PC-3 (cell line): ENCODE data around the gene APBB2. TPM values are rescaled to one million over a fixed set of nuclear protein-coding genes. Genes with fewer than 3 reads are reported as not detected.

Experiments used
- ATAC-seq: fragments of 200-7000 bp; cut with Tn5 transposase; 2 replicates; pipeline ENCODE4 v1.9.1; 2020; ENCODE audit warnings: mild to moderate bottlenecking, moderate library complexity
- BruUV-seq: library from RNA; stranded (reverse); fragments of 400-500 nt; replicated peaks from 2 replicates; lab custom pipeline; 2021; lab: Mats Ljungman, UMichigan
- CTCF ChIA-PET: fragments of 300-600 bp; sonication (Branson Sonifier 250); formaldehyde crosslinking; loops from one replicate; lab custom pipeline; 2022; ENCODE audit warnings: antibody characterized with exemption; lab: Charles Lee
- POLR2A ChIA-PET: fragments of 300-600 bp; sonication (Branson Sonifier 250); formaldehyde crosslinking; loops from one replicate; lab custom pipeline; 2022; ENCODE audit warnings: antibody characterized with exemption; ENCODE audit not compliant: unreplicated experiment; lab: Charles Lee
- DNase-seq: peaks from one replicate; pipeline ENCODE4 v3.0.0-alpha.2; 2015
- H2AFZ ChIP-seq: fragments of 300-600 bp; sonication (generic); 2 replicates; pipeline ENCODE4 v1.6.0; 2016; ENCODE audit warnings: antibody characterized with exemption, low read length
- H3F3A ChIP-seq: fragments of 300-600 bp; sonication (generic); one replicate; pipeline ENCODE4 v1.6.0; 2017; ENCODE audit warnings: antibody characterized with exemption, low read length, control low read depth, mild to moderate bottlenecking; ENCODE audit not compliant: unreplicated experiment
- H3K27ac ChIP-seq: fragments of 300-600 bp; sonication (generic); 2 replicates; pipeline ENCODE4 v1.5.1; 2016; ENCODE audit warnings: mild to moderate bottlenecking, low read length
- H3K27me3 ChIP-seq: fragments of 300-600 bp; sonication (generic); 2 replicates; pipeline ENCODE4 v1.6.1; 2016; ENCODE audit warnings: low read length, mixed read lengths
- H3K36me3 ChIP-seq: fragments of 300-600 bp; sonication (generic); 2 replicates; pipeline ENCODE4 v1.6.1; 2016; ENCODE audit warnings: low read depth, mixed run types, low read length, mixed read lengths
- H3K4me1 ChIP-seq: fragments of 300-600 bp; sonication (generic); 2 replicates; pipeline ENCODE4 v1.5.1; 2016; ENCODE audit warnings: low read length; ENCODE audit not compliant: insufficient read depth
- H3K4me2 ChIP-seq: fragments of 300-600 bp; sonication (generic); 2 replicates; pipeline ENCODE4 v1.6.0; 2016; ENCODE audit warnings: low read length
- H3K4me3 ChIP-seq: fragments of 300-600 bp; sonication (generic); 2 replicates; pipeline ENCODE4 v1.5.1; 2016; ENCODE audit warnings: mild to moderate bottlenecking, low read length, mixed read lengths
- H3K79me2 ChIP-seq: fragments of 300-600 bp; sonication (generic); 2 replicates; pipeline ENCODE4 v1.6.1; 2017; ENCODE audit warnings: low read length, mixed read lengths
- H3K9ac ChIP-seq: fragments of 300-600 bp; sonication (generic); 2 replicates; pipeline ENCODE4 v1.6.0; 2016; ENCODE audit warnings: mild to moderate bottlenecking, low read length
- H3K9me2 ChIP-seq: fragments of 300-600 bp; sonication (generic); replicated peaks from 2 replicates; pipeline ENCODE4 v1.6.1; 2016; ENCODE audit warnings: mixed run types, low read length, mixed read lengths
- H3K9me3 ChIP-seq: fragments of 300-600 bp; sonication (generic); 2 replicates; pipeline ENCODE4 v1.6.1; 2016; ENCODE audit warnings: low read length, mixed read lengths
- H4K20me1 ChIP-seq: fragments of 300-600 bp; sonication (generic); 2 replicates; pipeline ENCODE4 v1.6.1; 2016; ENCODE audit warnings: low read length, mixed read lengths
- EZH2 ChIP-seq: fragments of 300-600 bp; sonication (generic); IDR thresholded peaks from one replicate; pipeline ENCODE4 v1.6.1; 2017; ENCODE audit warnings: antibody characterized with exemption, mild to moderate bottlenecking, low read length; ENCODE audit not compliant: unreplicated experiment
- EZH2phosphoT487 ChIP-seq: fragments of 300-600 bp; sonication (generic); IDR thresholded peaks from 2 replicates; pipeline ENCODE4 v1.6.1; 2018; ENCODE audit warnings: mild to moderate bottlenecking, antibody characterized with exemption, low read length, borderline replicate concordance
- intact Hi-C: fragments of 100-400 bp; cut with micrococcal nuclease; formaldehyde crosslinking; loops from 2 replicates; pipeline ENCODE4 v1.9.0; 2023
- total RNA-seq: library from RNA; depleted of rRNA; stranded (reverse); fragments of >200 nt; gene quantifications from 2 replicates; pipeline ENCODE4 v1.2.3, GENCODE V29; 2014
- TF ChIP-seq, protein P1 (sequence below): fragments of 300-600 bp; sonication (generic); conservative IDR thresholded peaks from 2 replicates; pipeline ENCODE4 v1.5.1; 2017; ENCODE audit warnings: antibody characterized with exemption, low read depth, mild to moderate bottlenecking, low read length

The APBB2 gene
- total RNA-seq, 1 experiment from 2014 or later, result 24.7 TPM

- Histone ChIP-seq H3K4me1 (no peaks in the 10 kb centered on the region), H4K20me1 (no peaks in the 10 kb centered on the region), H3K9me3 (no peaks in the 10 kb centered on the region), H3K4me2 (no peak overlapping the region), H3K4me3 (no peak overlapping the region), H3K9ac (no peak overlapping the region), H3F3A (no peaks in the 10 kb centered on the region), H2AFZ (no peak overlapping the region), H3K27me3 (no peaks in the 10 kb centered on the region), H3K79me2 (peaks cover 11% of the 10 kb centered on the region; the same call in 1 of the 2 replicates), H3K9me2 (no peaks in the 10 kb centered on the region), H3K27ac (no peak overlapping the region), H3K36me3 (no peaks in the 10 kb centered on the region)
- intact Hi-C loops, result no loop called here
- TF ChIP-seq EZH2phosphoT487 (no peak), EZH2 (no peak)
- TF ChIP-seq, protein P1, sequence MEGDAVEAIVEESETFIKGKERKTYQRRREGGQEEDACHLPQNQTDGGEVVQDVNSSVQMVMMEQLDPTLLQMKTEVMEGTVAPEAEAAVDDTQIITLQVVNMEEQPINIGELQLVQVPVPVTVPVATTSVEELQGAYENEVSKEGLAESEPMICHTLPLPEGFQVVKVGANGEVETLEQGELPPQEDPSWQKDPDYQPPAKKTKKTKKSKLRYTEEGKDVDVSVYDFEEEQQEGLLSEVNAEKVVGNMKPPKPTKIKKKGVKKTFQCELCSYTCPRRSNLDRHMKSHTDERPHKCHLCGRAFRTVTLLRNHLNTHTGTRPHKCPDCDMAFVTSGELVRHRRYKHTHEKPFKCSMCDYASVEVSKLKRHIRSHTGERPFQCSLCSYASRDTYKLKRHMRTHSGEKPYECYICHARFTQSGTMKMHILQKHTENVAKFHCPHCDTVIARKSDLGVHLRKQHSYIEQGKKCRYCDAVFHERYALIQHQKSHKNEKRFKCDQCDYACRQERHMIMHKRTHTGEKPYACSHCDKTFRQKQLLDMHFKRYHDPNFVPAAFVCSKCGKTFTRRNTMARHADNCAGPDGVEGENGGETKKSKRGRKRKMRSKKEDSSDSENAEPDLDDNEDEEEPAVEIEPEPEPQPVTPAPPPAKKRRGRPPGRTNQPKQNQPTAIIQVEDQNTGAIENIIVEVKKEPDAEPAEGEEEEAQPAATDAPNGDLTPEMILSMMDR, result no peak
- BruUV-seq, result no TSS peak
- no peak for ATAC-seq
- ChIA-PET POLR2A (no interaction called here), CTCF (no interaction called here)
- DNase-seq, result no peak
These were observed 78.5 kb downstream of the APBB2 start for GRCh38 chr4:41135801-41136200.

- Histone ChIP-seq H3K4me3 (no peak overlapping the region), H3K4me2 (no peak overlapping the region), H3F3A (no peaks in the 10 kb centered on the region), H3K27ac (no peak overlapping the region), H4K20me1 (no peaks in the 10 kb centered on the region), H3K4me1 (no peaks in the 10 kb centered on the region), H3K27me3 (no peaks in the 10 kb centered on the region), H2AFZ (no peak overlapping the region), H3K9ac (no peak overlapping the region), H3K79me2 (peaks cover 14% of the 10 kb centered on the region; the same call in 1 of the 2 replicates), H3K9me3 (no peaks in the 10 kb centered on the region), H3K36me3 (no peaks in the 10 kb centered on the region), H3K9me2 (no peaks in the 10 kb centered on the region)
- TF ChIP-seq, protein P1, result no peak
- TF ChIP-seq EZH2phosphoT487 (no peak), EZH2 (no peak)
- no TSS peak for BruUV-seq
- DNase-seq (no peak), ATAC-seq (no peak)
- POLR2A ChIA-PET, result no interaction called here
- intact Hi-C loops, result no loop called here
- CTCF ChIA-PET, result no interaction called here
These were observed 79.8 kb downstream of the APBB2 start for GRCh38 chr4:41134581-41134980.

DNA sequence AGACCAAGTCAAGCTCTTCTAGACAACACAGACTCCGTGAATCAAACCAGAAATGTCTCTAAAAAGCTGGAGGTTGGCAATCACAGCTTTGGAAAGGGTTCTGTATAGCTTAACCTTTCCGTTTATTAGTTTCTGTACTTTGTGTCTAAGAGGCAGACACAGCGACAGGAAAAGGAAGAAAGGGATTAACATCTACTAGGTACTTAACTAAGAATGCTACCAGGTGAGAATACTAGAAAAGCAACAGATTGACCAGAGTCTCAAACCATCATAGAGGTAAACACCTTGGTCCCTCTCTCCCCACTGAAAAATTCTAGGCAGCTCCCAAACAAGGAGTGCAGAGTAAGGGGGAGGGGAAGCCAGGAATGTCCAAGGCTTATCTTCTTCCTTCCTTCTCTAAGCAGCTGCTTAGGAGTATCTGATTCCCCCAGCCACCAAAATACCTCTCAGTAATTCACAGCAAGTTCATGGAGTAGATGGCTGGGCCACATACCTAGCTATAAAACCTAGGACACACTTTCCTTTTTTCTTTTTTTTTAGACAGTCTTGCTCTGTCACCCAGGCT, 80.8 kb downstream of the APBB2 start:
- no TSS peak for BruUV-seq
- no peak overlapping the region for H2AFZ ChIP-seq
- POLR2A ChIA-PET, result no interaction called here
- H4K20me1 ChIP-seq, result no peaks in the 10 kb centered on the region
- TF ChIP-seq EZH2phosphoT487, result no peak
- no peak for TF ChIP-seq EZH2
- TF ChIP-seq, protein P1, result no peak
- H3F3A ChIP-seq, result no peaks in the 10 kb centered on the region
- no peaks in the 10 kb centered on the region for H3K27me3 ChIP-seq
- peaks cover 14% of the 10 kb centered on the region; the same call in 1 of the 2 replicates for H3K79me2 ChIP-seq
- intact Hi-C loops, result no loop called here
- H3K27ac ChIP-seq, result no peak overlapping the region
- H3K9me2 ChIP-seq, result no peaks in the 10 kb centered on the region
- H3K36me3 ChIP-seq, result no peaks in the 10 kb centered on the region
- DNase-seq (no peak), ATAC-seq (no peak)
- no peak overlapping the region for H3K9ac ChIP-seq
- H3K9me3 ChIP-seq, result no peaks in the 10 kb centered on the region
- CTCF ChIA-PET, result no interaction called here
- no peak overlapping the region for H3K4me2 ChIP-seq
- no peak overlapping the region for H3K4me3 ChIP-seq
- no peaks in the 10 kb centered on the region for H3K4me1 ChIP-seq
